CD8-positive, alpha-beta memory T cell (primary cell): ENCODE data around the gene ARHGEF7. TPM values are rescaled to one million over a fixed set of nuclear protein-coding genes. Genes with fewer than 3 reads are reported as not detected.

Source experiments
- CTCF ChIA-PET: fragments of 350-600 bp; sonication (Branson Sonifier 250); formaldehyde crosslinking; loops from one replicate; lab custom pipeline; 2021; ENCODE audit warnings: antibody characterized with exemption; lab: Charles Lee
- POLR2A ChIA-PET: fragments of 350-600 bp; sonication (Branson Sonifier 250); formaldehyde crosslinking; loops from one replicate; lab custom pipeline; 2021; ENCODE audit warnings: antibody characterized with exemption; lab: Charles Lee
- DNase-seq, 5 donors: peaks; one replicate each; pipeline versions ENCODE4 v3.0.0 to v3.0.0-alpha.2; 2020 to 2022; ENCODE audit warnings: mixed read lengths in 1 of 5
- H3K27ac ChIP-seq: one replicate; pipeline ENCODE4 v1.7.0; 2013; ENCODE audit warnings: low read depth, mild to moderate bottlenecking, low read length, moderate library complexity
- H3K27me3 ChIP-seq: 2 replicates; pipeline ENCODE4 v1.7.0; 2013; ENCODE audit warnings: low read length, mild to moderate bottlenecking; ENCODE audit not compliant: insufficient read depth, poor library complexity, severe bottlenecking
- H3K36me3 ChIP-seq: 2 replicates; pipeline ENCODE4 v1.7.0; 2013; ENCODE audit warnings: mild to moderate bottlenecking, low read length, moderate library complexity; ENCODE audit not compliant: insufficient read depth
- H3K4me1 ChIP-seq: 2 replicates; pipeline ENCODE4 v1.7.0; 2013; ENCODE audit warnings: mild to moderate bottlenecking, low read length, moderate library complexity; ENCODE audit not compliant: insufficient read depth
- H3K4me3 ChIP-seq: 2 replicates; pipeline ENCODE4 v1.7.0; 2013; ENCODE audit warnings: mild to moderate bottlenecking, low read length
- H3K9me3 ChIP-seq: 2 replicates; pipeline ENCODE4 v1.7.0; 2013; ENCODE audit warnings: mild to moderate bottlenecking, low read length
- H3K27ac Mint-ChIP-seq, 8 donors: one replicate each; pipeline ENCODE4 v1.8.0; 2020 to 2021; ENCODE audit warnings: mixed read lengths in 8 of 8, mild to moderate bottlenecking in 6 of 8, inconsistent platforms in 3 of 8, moderate library complexity in 3 of 8
- H3K27me3 Mint-ChIP-seq, 2 donors: one replicate each; pipeline ENCODE4 v1.8.0; 2020 to 2021; ENCODE audit warnings: mixed read lengths in 2 of 2, mild to moderate bottlenecking in 1 of 2, moderate library complexity in 1 of 2
- H3K36me3 Mint-ChIP-seq, 3 donors: one replicate each; pipeline ENCODE4 v1.8.0; 2020 to 2021; ENCODE audit warnings: mixed read lengths in 3 of 3, inconsistent platforms in 1 of 3, mild to moderate bottlenecking in 1 of 3
- H3K4me1 Mint-ChIP-seq, 3 donors: one replicate each; pipeline ENCODE4 v1.8.0; 2020 to 2021; ENCODE audit warnings: mixed read lengths in 3 of 3, inconsistent platforms in 1 of 3, mild to moderate bottlenecking in 1 of 3
- H3K4me3 Mint-ChIP-seq, 7 donors: one replicate each; pipeline ENCODE4 v1.8.0; 2020 to 2021; ENCODE audit warnings: mixed read lengths in 7 of 7, mild to moderate bottlenecking in 6 of 7, moderate library complexity in 4 of 7, inconsistent platforms in 2 of 7
- H3K9me3 Mint-ChIP-seq, 5 donors: one replicate each; pipeline ENCODE4 v1.8.0; 2020 to 2022; ENCODE audit warnings: mixed read lengths in 5 of 5, mild to moderate bottlenecking in 3 of 5, moderate library complexity in 2 of 5, inconsistent platforms in 1 of 5
- polyA plus RNA-seq: library from polyadenylated mRNA; unstranded; fragments of 300-500 nt; fragmentation: Illumina TruSeq; gene quantifications from one replicate; pipeline ENCODE4 v1.2.3, GENCODE V29; 2021
- total RNA-seq, 2 experiments: library from RNA; stranded (reverse); gene quantifications; one replicate each; pipeline ENCODE4 v1.2.3, GENCODE V29; 2021

Gene ARHGEF7
- total and polyA plus RNA-seq, 3 experiments from 2014 or later: 12.0 to 46.2 (median 45.9) TPM

DNA sequence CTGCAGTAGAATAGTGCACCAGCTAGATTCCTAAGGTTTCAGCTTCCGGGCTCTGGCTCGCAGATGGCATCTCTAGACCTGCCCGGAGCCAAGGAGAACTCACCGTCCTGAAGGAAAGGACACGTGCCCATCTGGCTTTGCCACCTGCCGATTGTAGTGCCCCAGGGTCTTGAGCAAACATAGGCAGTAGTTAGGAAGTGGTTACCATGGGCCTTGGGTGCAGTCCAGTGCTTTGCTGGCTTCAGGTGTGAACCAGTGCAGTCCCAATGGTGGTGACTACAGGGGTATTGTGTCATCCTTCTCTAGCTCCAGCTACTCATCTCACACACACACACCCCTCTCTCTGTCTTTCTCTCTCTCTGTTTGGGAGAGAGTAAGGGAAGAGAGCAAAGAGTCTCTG, 143.9 kb downstream of the ARHGEF7 start:
- H3K27me3 ChIP-seq: no peaks in the 10 kb centered on the region
- no peak for DNase-seq
- H3K36me3 ChIP-seq: no peaks in the 10 kb centered on the region
- Mint-ChIP-seq H3K4me1 (peaks cover 6 to 22% (median 21%) of the 10 kb centered on the region in 3 donors), H3K36me3 (peaks cover 17 to 60% (median 41%) of the 10 kb centered on the region in 3 donors), H3K27me3 (no peaks in the 10 kb centered on the region), H3K9me3 (peaks cover 1 to 8% (median 7%) of the 10 kb centered on the region in 5 donors), H3K4me3 (no peak overlapping the region), H3K27ac (no peak overlapping the region)
- H3K27ac ChIP-seq: no peak overlapping the region
- H3K9me3 ChIP-seq: peaks cover 3% of the 10 kb centered on the region
- ChIA-PET POLR2A (no interaction called here), CTCF (interaction anchor here (0.9 to 1.1 kb wide), 2 partner anchors 9 to 12 kb away, joined by 3 read pairs; no protein-coding TSS in a partner anchor)
- no peak overlapping the region for H3K4me3 ChIP-seq
- H3K4me1 ChIP-seq: no peaks in the 10 kb centered on the region

DNA sequence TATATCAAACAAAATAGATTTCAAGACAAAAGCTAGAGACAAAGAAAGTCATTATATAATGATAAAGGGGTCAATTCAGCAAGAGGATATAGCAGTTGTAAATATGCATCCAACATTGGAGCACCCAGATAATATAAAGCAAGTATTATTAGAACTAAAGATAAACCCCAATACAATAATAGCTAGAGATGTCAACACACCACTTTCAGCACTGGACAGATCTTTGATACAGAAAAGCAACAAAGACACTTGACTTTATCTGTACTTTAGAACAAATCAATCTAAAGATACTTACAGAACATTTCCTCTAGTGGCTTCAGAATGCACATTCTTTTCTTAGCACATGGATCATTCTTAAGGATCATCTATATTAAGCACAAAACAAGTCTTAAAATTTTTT, 146.2 kb downstream of the ARHGEF7 start:
- no peak overlapping the region for H3K27ac Mint-ChIP-seq
- Histone ChIP-seq H3K4me1 (no peaks in the 10 kb centered on the region), H3K9me3 (peaks cover 3% of the 10 kb centered on the region), H3K27me3 (no peaks in the 10 kb centered on the region), H3K4me3 (no peak overlapping the region), H3K36me3 (no peaks in the 10 kb centered on the region), H3K27ac (no peak overlapping the region)
- H3K4me3 Mint-ChIP-seq: no peak overlapping the region
- H3K27me3 Mint-ChIP-seq: no peaks in the 10 kb centered on the region
- ChIA-PET CTCF (no interaction called here), POLR2A (no interaction called here)
- peaks cover 11 to 35% (median 24%) of the 10 kb centered on the region in 3 donors for H3K4me1 Mint-ChIP-seq
- H3K9me3 Mint-ChIP-seq: peaks cover 0 to 8% (median 7%) of the 10 kb centered on the region in 5 donors
- no peak for DNase-seq
- H3K36me3 Mint-ChIP-seq: peaks cover 14 to 65% (median 28%) of the 10 kb centered on the region in 3 donors

DNA sequence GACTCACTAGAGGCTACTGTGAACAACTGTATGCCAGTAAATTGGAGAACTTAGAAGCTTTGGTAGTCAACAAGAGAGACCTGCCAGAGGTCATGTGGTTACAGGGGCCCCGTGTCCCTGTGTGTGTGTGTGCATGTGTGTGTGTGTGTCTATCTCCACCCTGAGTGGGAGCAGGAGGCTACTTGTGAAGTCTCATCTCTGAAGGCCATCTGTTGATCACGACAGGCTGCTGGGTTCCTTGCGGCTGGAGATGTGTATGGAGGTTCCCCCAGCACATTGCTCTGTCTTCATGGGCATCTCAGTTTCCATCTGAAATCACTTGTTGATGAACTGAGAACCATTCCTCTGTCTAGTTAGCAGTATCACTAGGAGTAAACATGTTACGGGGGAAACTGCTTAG, 147.2 kb downstream of the ARHGEF7 start:
- DNase-seq: no peak
- Mint-ChIP-seq H3K4me1 (peaks cover 11 to 33% (median 17%) of the 10 kb centered on the region in 3 donors), H3K27ac (peak overlapping the region in 1 of 8 donors; percentile 7), H3K9me3 (peaks cover 0 to 8% (median 7%) of the 10 kb centered on the region in 5 donors), H3K36me3 (peaks cover 13 to 69% (median 20%) of the 10 kb centered on the region in 3 donors), H3K27me3 (no peaks in the 10 kb centered on the region), H3K4me3 (no peak overlapping the region)
- Histone ChIP-seq H3K9me3 (peaks cover 3% of the 10 kb centered on the region), H3K27ac (no peak overlapping the region), H3K4me3 (no peak overlapping the region), H3K36me3 (no peaks in the 10 kb centered on the region), H3K27me3 (no peaks in the 10 kb centered on the region), H3K4me1 (no peaks in the 10 kb centered on the region)
- ChIA-PET POLR2A (no interaction called here), CTCF (no interaction called here)

DNA sequence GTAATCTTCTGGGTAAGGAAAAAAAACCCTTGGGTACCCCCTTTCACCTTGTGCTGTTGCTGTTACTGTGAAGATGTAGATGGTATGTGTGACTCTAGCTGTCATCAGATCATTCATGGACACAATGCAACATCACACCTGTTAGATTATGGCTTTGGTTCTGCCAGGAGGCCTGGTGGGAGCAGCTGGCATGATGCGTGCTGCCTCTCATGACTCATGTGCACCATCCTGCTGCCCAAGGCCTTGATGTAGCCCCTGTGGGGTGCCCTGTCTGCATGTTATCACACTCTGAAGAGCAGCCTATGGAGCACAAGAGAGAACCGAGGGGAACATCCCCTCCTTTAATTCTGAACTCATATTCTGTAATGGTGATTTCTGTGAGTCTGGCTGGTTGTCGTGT, 147.6 kb downstream of the ARHGEF7 start:
- peaks cover 13 to 70% (median 20%) of the 10 kb centered on the region in 3 donors for H3K36me3 Mint-ChIP-seq
- no peak overlapping the region for H3K4me3 ChIP-seq
- H3K9me3 ChIP-seq: peaks cover 3% of the 10 kb centered on the region
- H3K27me3 ChIP-seq: no peaks in the 10 kb centered on the region
- H3K27ac ChIP-seq: no peak overlapping the region
- H3K4me3 Mint-ChIP-seq: no peak overlapping the region
- H3K4me1 ChIP-seq: no peaks in the 10 kb centered on the region
- H3K36me3 ChIP-seq: peaks cover 4% of the 10 kb centered on the region
- CTCF ChIA-PET: no interaction called here
- no peaks in the 10 kb centered on the region for H3K27me3 Mint-ChIP-seq
- peaks cover 0 to 8% (median 7%) of the 10 kb centered on the region in 5 donors for H3K9me3 Mint-ChIP-seq
- peak overlapping the region in 4 of 8 donors; percentile 1 to 23 (median 20) for H3K27ac Mint-ChIP-seq
- POLR2A ChIA-PET: no interaction called here
- H3K4me1 Mint-ChIP-seq: peaks cover 11 to 33% (median 17%) of the 10 kb centered on the region in 3 donors
- no peak for DNase-seq

DNA sequence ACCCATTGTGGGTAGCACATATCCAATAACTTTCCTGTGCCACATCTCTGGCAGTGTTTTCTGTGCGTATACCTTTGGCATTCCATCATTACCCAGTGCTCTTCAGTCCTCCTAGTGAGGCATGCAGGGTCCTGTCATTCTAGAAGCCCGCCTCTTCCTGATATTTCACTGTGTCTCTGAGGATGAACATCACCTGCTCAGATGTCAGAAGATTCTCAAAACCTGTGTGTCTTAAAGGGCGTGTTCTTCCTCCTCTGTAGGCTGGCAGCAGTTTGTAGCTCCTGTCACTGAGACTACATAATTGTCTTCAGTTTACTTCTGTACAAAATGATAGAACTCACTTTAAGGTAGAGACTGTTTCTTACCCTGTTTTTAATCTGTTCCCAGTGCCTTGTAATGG, 148.5 kb downstream of the ARHGEF7 start:
- no peak overlapping the region for H3K27ac ChIP-seq
- H3K36me3 ChIP-seq: peaks cover 7% of the 10 kb centered on the region
- H3K4me1 ChIP-seq: no peaks in the 10 kb centered on the region
- Mint-ChIP-seq H3K27ac (peak overlapping the region in 2 of 8 donors; percentile 36 to 72), H3K27me3 (no peaks in the 10 kb centered on the region), H3K9me3 (peaks cover 0 to 8% (median 7%) of the 10 kb centered on the region in 5 donors), H3K36me3 (peaks cover 10 to 68% (median 15%) of the 10 kb centered on the region in 3 donors), H3K4me1 (peaks cover 11 to 33% (median 17%) of the 10 kb centered on the region in 3 donors), H3K4me3 (no peak overlapping the region)
- DNase-seq: no peak
- CTCF ChIA-PET: interaction anchor here (1.3 kb wide), 1 partner anchor 14 kb away, joined by 3 read pairs; no protein-coding TSS in a partner anchor
- H3K27me3 ChIP-seq: no peaks in the 10 kb centered on the region
- H3K4me3 ChIP-seq: no peak overlapping the region
- POLR2A ChIA-PET: no interaction called here
- H3K9me3 ChIP-seq: peaks cover 3% of the 10 kb centered on the region

GRCh38 chr13:111265006-111265700, 150.0 kb downstream of the ARHGEF7 start:
- H3K4me3 Mint-ChIP-seq: no peak overlapping the region
- H3K27me3 Mint-ChIP-seq: no peaks in the 10 kb centered on the region
- ChIA-PET POLR2A (no interaction called here), CTCF (no interaction called here)
- DNase-seq: no peak
- peak overlapping the region in 5 of 8 donors; percentile 7 to 68 (median 29) for H3K27ac Mint-ChIP-seq
- H3K36me3 Mint-ChIP-seq: peaks cover 5 to 69% (median 11%) of the 10 kb centered on the region in 3 donors
- H3K9me3 Mint-ChIP-seq: peaks cover 0 to 1% (median under 1%) of the 10 kb centered on the region in 5 donors
- Histone ChIP-seq H3K27me3 (no peaks in the 10 kb centered on the region), H3K27ac (no peak overlapping the region), H3K4me3 (no peak overlapping the region), H3K4me1 (no peaks in the 10 kb centered on the region), H3K36me3 (peaks cover 7% of the 10 kb centered on the region), H3K9me3 (peaks cover under 1% of the 10 kb centered on the region)
- peaks cover 11 to 33% (median 17%) of the 10 kb centered on the region in 3 donors for H3K4me1 Mint-ChIP-seq

GRCh38 chr13:111265701-111266035, 150.6 kb downstream of the ARHGEF7 start:
- peaks cover 13 to 33% (median 17%) of the 10 kb centered on the region in 3 donors for H3K4me1 Mint-ChIP-seq
- POLR2A ChIA-PET: no interaction called here
- H3K36me3 ChIP-seq: peaks cover 7% of the 10 kb centered on the region
- H3K27me3 ChIP-seq: no peaks in the 10 kb centered on the region
- H3K9me3 ChIP-seq: no peaks in the 10 kb centered on the region
- peaks cover 0 to 71% (median 14%) of the 10 kb centered on the region in 3 donors for H3K36me3 Mint-ChIP-seq
- no peak overlapping the region for H3K4me3 Mint-ChIP-seq
- H3K27ac Mint-ChIP-seq: peak overlapping the region in 2 of 8 donors; percentile 23 to 29
- no peaks in the 10 kb centered on the region for H3K4me1 ChIP-seq
- no peak overlapping the region for H3K27ac ChIP-seq
- no peak overlapping the region for H3K4me3 ChIP-seq
- CTCF ChIA-PET: no interaction called here
- no peaks in the 10 kb centered on the region for H3K9me3 Mint-ChIP-seq
- no peaks in the 10 kb centered on the region for H3K27me3 Mint-ChIP-seq
- DNase-seq: no peak

- no peak overlapping the region for H3K4me3 ChIP-seq
- H3K27ac Mint-ChIP-seq: peak overlapping the region in 1 of 8 donors; percentile 32
- H3K4me3 Mint-ChIP-seq: no peak overlapping the region
- peaks cover 10% of the 10 kb centered on the region for H3K36me3 ChIP-seq
- H3K27me3 Mint-ChIP-seq: no peaks in the 10 kb centered on the region
- no peaks in the 10 kb centered on the region for H3K9me3 ChIP-seq
- no peaks in the 10 kb centered on the region for H3K4me1 ChIP-seq
- no peaks in the 10 kb centered on the region for H3K27me3 ChIP-seq
- ChIA-PET CTCF (interaction anchor here (1.1 kb wide), 1 partner anchor 11 kb away, joined by 4 read pairs; no protein-coding TSS in a partner anchor), POLR2A (no interaction called here)
- H3K27ac ChIP-seq: no peak overlapping the region
- no peaks in the 10 kb centered on the region for H3K9me3 Mint-ChIP-seq
- peaks cover 0 to 83% (median 17%) of the 10 kb centered on the region in 3 donors for H3K36me3 Mint-ChIP-seq
- H3K4me1 Mint-ChIP-seq: peaks cover 11 to 27% (median 12%) of the 10 kb centered on the region in 3 donors
- no peak for DNase-seq
Observed at GRCh38 chr13:111267205-111267604, 152.1 kb downstream of the ARHGEF7 start.
